Measurements from ENCODE around the gene GRM4. TPM values are rescaled to one million over a fixed set of nuclear protein-coding genes. Genes with fewer than 3 reads are reported as not detected.

The GRM4 gene
- total RNA-seq, 4 donors from 2014 or later: not detected

- no peak for TF ChIP-seq POLR2A (IDR thresholded peaks at IDR 0.05)
- TF ChIP-seq, protein P1, sequence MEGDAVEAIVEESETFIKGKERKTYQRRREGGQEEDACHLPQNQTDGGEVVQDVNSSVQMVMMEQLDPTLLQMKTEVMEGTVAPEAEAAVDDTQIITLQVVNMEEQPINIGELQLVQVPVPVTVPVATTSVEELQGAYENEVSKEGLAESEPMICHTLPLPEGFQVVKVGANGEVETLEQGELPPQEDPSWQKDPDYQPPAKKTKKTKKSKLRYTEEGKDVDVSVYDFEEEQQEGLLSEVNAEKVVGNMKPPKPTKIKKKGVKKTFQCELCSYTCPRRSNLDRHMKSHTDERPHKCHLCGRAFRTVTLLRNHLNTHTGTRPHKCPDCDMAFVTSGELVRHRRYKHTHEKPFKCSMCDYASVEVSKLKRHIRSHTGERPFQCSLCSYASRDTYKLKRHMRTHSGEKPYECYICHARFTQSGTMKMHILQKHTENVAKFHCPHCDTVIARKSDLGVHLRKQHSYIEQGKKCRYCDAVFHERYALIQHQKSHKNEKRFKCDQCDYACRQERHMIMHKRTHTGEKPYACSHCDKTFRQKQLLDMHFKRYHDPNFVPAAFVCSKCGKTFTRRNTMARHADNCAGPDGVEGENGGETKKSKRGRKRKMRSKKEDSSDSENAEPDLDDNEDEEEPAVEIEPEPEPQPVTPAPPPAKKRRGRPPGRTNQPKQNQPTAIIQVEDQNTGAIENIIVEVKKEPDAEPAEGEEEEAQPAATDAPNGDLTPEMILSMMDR (IDR thresholded peaks at IDR 0.05): no peak
- Histone ChIP-seq H3K4me1 (no peaks in the 10 kb centered on the region), H3K9me3 (no peaks in the 10 kb centered on the region), H3K27ac (no peak overlapping the region), H3K4me3 (no peak overlapping the region), H3K27me3 (peaks cover 0 to 74% (median 4%) of the 10 kb centered on the region in 4 donors), H3K36me3 (no peaks in the 10 kb centered on the region)
- intact Hi-C loops (cut with DNase I): no loop called here
- no peak for DNase-seq
- WGBS, 2 donors: 88 to 100% methylated on average over 1 to 4 of the region's 8 CpGs
Observed at GRCh38 chr6:34098045-34098936, 47.6 kb downstream of the GRM4 start.

DNA sequence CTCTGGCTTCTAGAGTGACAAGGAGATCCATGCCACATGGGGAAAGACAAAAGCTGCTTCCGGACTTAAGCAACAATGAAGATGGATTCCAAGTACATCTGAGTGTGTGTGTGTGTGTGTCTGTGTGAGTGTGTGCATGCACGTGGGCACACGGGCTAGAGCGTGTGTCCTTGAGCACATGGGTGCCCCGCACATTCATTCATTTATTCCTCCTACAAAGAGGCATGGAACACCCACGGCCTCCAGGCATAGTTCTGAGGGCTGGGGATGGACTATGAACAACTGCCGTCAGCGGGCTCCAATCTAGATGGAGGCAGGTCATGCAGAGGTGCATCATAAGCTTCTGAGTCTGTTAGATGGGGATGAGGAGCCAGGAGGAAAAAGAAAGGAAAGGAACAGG is 49.1 kb downstream of the GRM4 start:
- peaks cover 0 to 83% (median 4%) of the 10 kb centered on the region in 4 donors for H3K27me3 ChIP-seq
- intact Hi-C loops (cut with DNase I): no loop called here
- H3K27ac ChIP-seq: no peak overlapping the region
- no peaks in the 10 kb centered on the region for H3K36me3 ChIP-seq
- no peaks in the 10 kb centered on the region for H3K4me1 ChIP-seq
- no peak overlapping the region for H3K4me3 ChIP-seq
- TF ChIP-seq, protein P1 (IDR thresholded peaks at IDR 0.05): no peak
- 43 to 49% methylated on average over 7 of the region's 8 CpGs for WGBS, 2 donors
- no peak for DNase-seq
- no peaks in the 10 kb centered on the region for H3K9me3 ChIP-seq

DNA sequence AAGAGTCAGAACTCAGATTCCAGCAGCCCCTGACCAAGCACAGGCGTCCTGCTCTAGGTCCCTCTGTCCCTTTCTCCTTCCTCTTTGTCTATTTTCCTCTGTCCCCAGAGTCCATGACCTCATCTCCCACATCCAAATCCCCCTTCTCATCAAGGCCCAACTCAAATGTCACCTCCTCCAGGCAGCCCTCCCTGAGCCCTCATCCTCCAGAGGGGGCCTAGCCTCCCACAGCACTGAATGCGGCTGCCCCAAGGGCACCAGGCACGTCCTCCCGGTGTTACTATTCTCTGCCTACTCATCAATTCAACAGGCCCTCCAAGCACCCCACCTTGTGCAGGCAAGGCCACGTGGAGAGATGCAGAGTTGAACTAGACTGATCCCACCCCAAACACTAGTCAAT is 49.7 kb downstream of the GRM4 start:
- peaks cover 0 to 89% (median 4%) of the 10 kb centered on the region in 4 donors for H3K27me3 ChIP-seq
- 44 to 57% methylated on average over 4 of the region's 5 CpGs for WGBS, 2 donors
- no peaks in the 10 kb centered on the region for H3K36me3 ChIP-seq
- no peak overlapping the region for H3K4me3 ChIP-seq
- DNase-seq: no peak
- no peaks in the 10 kb centered on the region for H3K4me1 ChIP-seq
- no peak overlapping the region for H3K27ac ChIP-seq
- TF ChIP-seq, protein P1 (IDR thresholded peaks at IDR 0.05): no peak
- TF ChIP-seq POLR2A (IDR thresholded peaks at IDR 0.05): no peak
- H3K9me3 ChIP-seq: no peaks in the 10 kb centered on the region
- intact Hi-C loops (cut with DNase I): no loop called here

- no peak overlapping the region for H3K4me3 ChIP-seq
- H3K36me3 ChIP-seq: no peaks in the 10 kb centered on the region
- no peaks in the 10 kb centered on the region for H3K9me3 ChIP-seq
- intact Hi-C loops (cut with DNase I): no loop called here
- TF ChIP-seq POLR2A (IDR thresholded peaks at IDR 0.05): no peak
- TF ChIP-seq, protein P1 (IDR thresholded peaks at IDR 0.05): no peak
- no peak overlapping the region for H3K27ac ChIP-seq
- WGBS, 2 donors: 60% methylated on average over 2 of the region's 10 CpGs; no CpG with 5 or more reads in 1 of the 2 donors
- no peaks in the 10 kb centered on the region for H3K4me1 ChIP-seq
- H3K27me3 ChIP-seq: peaks cover 0 to 90% (median 4%) of the 10 kb centered on the region in 4 donors
- no peak for DNase-seq
Observed at GRCh38 chr6:34095741-34096140, 50.1 kb downstream of the GRM4 start.

- 50 to 73% methylated on average over 4 to 6 of the region's 7 CpGs for WGBS, 2 donors
- Histone ChIP-seq H3K27ac (no peak overlapping the region), H3K4me1 (no peaks in the 10 kb centered on the region), H3K9me3 (no peaks in the 10 kb centered on the region), H3K27me3 (peaks cover 0 to 88% (median 4%) of the 10 kb centered on the region in 4 donors), H3K4me3 (no peak overlapping the region), H3K36me3 (no peaks in the 10 kb centered on the region)
- no peak for DNase-seq
- intact Hi-C loops (cut with DNase I): no loop called here
- TF ChIP-seq, protein P1 (IDR thresholded peaks at IDR 0.05): no peak
- no peak for TF ChIP-seq POLR2A (IDR thresholded peaks at IDR 0.05)
Observed at GRCh38 chr6:34095136-34095505, 50.8 kb downstream of the GRM4 start.
